Vagina (tissue), 2 donors: ENCODE measurements around the gene HCN1. TPM values are rescaled to one million over a fixed set of nuclear protein-coding genes. Genes with fewer than 3 reads are reported as not detected.
"Not testable (repeated sequence)": the region's sequence is repeated elsewhere in the genome, so short reads cannot be mapped to it uniquely, and the experiment has no call there.

Source experiments
- DNase-seq, 2 donors: peaks; one replicate each; pipeline ENCODE4 v3.0.0-alpha.2; 2017; ENCODE audit errors: extremely low spot score in 2 of 2
- H3K27ac ChIP-seq: fragments of 200-600 bp; sonication (generic); one replicate; pipeline ENCODE4 v1.5.1; 2019
- H3K27me3 ChIP-seq: fragments of 200-600 bp; sonication (generic); one replicate; pipeline ENCODE4 v1.5.1; 2019
- H3K36me3 ChIP-seq, 2 donors: fragments of 200-600 bp; sonication (generic); one replicate each; pipeline ENCODE4 v1.5.1; 2017 to 2019
- H3K4me1 ChIP-seq: fragments of 200-600 bp; sonication (generic); one replicate; pipeline ENCODE4 v1.5.1; 2019
- H3K4me3 ChIP-seq, 2 donors: fragments of 200-600 bp; sonication (generic); 1 replicate in 1 of 2; 2 replicates in 1 of 2; pipeline ENCODE4 v1.5.1; 2016 to 2019
- H3K9me3 ChIP-seq: fragments of 200-600 bp; sonication (generic); one replicate; pipeline ENCODE4 v1.5.1; 2019
- POLR2A ChIP-seq, 2 donors: fragments of 450-650 bp; IDR thresholded peaks; one replicate each; pipeline ENCODE4 v1.6.1; 2017; ENCODE audit warnings: antibody characterized with exemption in 2 of 2, mild to moderate bottlenecking in 2 of 2, moderate library complexity in 2 of 2
- POLR2AphosphoS5 ChIP-seq, 2 donors: sonication (generic); formaldehyde crosslinking; IDR thresholded peaks; one replicate each; pipeline ENCODE4 v1.9.0; 2017; ENCODE audit warnings: antibody characterized with exemption in 2 of 2, mild to moderate bottlenecking in 2 of 2, low read depth in 1 of 2; ENCODE audit not compliant: insufficient read depth in 1 of 2
- intact Hi-C: fragments of 100-400 bp; cut with DNase I; formaldehyde crosslinking; loops from one replicate; pipeline ENCODE4 v1.15.1; 2023
- total RNA-seq: library from RNA; depleted of rRNA; stranded (reverse); fragments of >200 nt; gene quantifications from one replicate; pipeline ENCODE4 v1.2.3, GENCODE V29; 2016
- TF ChIP-seq, protein P1 (sequence below), 3 experiments: fragments of 450-650 bp in 2 of 3; fragments of 200-600 bp in 1 of 3; sonication (generic) in 1 of 3; IDR thresholded peaks; one replicate each; pipeline ENCODE4 v1.5.1; 2017 to 2019; ENCODE audit warnings: antibody characterized with exemption in 3 of 3, mild to moderate bottlenecking in 2 of 3, moderate library complexity in 2 of 3

HCN1 gene
- total RNA-seq, 1 donor from 2014 or later: not detected

DNA sequence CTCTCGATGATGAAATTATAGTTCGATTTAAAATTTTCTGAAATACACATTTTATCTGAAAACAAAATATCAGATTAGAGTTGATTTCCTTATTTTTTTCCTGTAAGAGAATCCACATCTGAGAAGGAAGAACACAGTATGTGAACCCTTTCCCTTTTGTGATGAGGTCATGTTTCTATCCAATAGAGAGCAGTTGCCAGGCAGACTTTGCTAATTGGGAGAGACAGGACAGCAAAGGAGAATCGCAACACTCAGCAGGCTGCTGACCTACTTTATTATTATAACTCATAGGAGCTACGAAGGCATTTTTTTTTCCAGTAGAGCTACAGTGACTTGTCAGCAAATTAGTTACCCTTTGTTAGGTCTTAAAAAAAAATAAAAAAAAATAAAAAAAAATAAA lies 242.1 kb downstream of the HCN1 start:
- no peaks in the 10 kb centered on the region for H3K27me3 ChIP-seq
- H3K4me1 ChIP-seq: no peaks in the 10 kb centered on the region
- H3K27ac ChIP-seq: no peak overlapping the region
- no peak overlapping the region for H3K4me3 ChIP-seq
- DNase-seq: no peak
- TF ChIP-seq POLR2AphosphoS5 (IDR thresholded peaks at IDR 0.05; ENCODE audit: insufficient read depth in 1 of 2, low read depth in 1 of 2): no peak
- TF ChIP-seq, protein P1, sequence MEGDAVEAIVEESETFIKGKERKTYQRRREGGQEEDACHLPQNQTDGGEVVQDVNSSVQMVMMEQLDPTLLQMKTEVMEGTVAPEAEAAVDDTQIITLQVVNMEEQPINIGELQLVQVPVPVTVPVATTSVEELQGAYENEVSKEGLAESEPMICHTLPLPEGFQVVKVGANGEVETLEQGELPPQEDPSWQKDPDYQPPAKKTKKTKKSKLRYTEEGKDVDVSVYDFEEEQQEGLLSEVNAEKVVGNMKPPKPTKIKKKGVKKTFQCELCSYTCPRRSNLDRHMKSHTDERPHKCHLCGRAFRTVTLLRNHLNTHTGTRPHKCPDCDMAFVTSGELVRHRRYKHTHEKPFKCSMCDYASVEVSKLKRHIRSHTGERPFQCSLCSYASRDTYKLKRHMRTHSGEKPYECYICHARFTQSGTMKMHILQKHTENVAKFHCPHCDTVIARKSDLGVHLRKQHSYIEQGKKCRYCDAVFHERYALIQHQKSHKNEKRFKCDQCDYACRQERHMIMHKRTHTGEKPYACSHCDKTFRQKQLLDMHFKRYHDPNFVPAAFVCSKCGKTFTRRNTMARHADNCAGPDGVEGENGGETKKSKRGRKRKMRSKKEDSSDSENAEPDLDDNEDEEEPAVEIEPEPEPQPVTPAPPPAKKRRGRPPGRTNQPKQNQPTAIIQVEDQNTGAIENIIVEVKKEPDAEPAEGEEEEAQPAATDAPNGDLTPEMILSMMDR (IDR thresholded peaks at IDR 0.05): no peak
- no peaks in the 10 kb centered on the region for H3K36me3 ChIP-seq
- H3K9me3 ChIP-seq: no peaks in the 10 kb centered on the region
- intact Hi-C loops: no loop called here

DNA sequence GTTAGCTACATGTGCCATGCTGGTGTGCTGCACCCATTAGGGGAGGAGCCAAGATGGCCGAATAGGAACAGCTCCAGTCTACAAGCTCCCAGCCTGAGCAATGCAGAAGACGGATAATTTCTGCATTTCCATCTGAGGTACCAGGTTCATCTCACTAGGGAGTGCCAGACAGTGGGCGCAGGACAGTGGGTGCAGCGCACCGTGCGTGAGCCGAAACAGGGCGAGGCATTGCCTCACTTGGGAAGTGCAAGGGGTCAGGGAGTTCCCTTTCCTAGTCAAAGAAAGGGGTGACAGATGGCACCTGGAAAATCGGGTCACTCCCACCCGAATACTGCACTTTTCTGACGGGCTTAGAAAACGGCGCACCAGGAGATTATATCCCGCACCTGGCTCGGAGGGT lies 251.3 kb downstream of the HCN1 start:
- intact Hi-C loops, H3K27me3 ChIP-seq, H3K27ac ChIP-seq, DNase-seq, H3K4me1 ChIP-seq, H3K36me3 ChIP-seq, H3K4me3 ChIP-seq, H3K9me3 ChIP-seq: not testable (repeated sequence)

DNA sequence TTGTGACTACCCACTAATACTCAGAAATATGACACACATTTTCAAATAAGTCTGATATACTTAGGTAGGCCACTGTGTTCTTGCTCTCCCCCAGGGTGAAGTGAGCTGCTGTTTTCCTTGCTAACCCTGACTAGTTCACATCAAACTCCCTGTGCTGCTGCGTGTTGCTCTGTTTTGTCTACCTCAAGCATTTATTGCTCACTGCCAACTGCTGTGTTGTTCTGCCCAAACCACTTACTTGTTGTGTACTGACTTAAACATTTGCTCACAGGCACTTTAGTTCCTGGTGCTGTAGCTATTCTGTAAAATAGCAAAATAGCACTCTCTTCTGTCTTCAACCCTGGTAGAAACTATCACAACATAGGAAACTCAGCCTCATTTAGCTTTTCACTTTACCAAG lies 255.7 kb downstream of the HCN1 start:
- Histone ChIP-seq H3K4me1 (no peaks in the 10 kb centered on the region), H3K27ac (no peak overlapping the region), H3K27me3 (no peaks in the 10 kb centered on the region), H3K4me3 (no peak overlapping the region), H3K36me3 (no peaks in the 10 kb centered on the region), H3K9me3 (no peaks in the 10 kb centered on the region)
- no peak for DNase-seq
- intact Hi-C loops: no loop called here
- TF ChIP-seq, protein P1 (IDR thresholded peaks at IDR 0.05): no peak
- TF ChIP-seq POLR2AphosphoS5 (IDR thresholded peaks at IDR 0.05; ENCODE audit: insufficient read depth in 1 of 2, low read depth in 1 of 2): no peak
- no peak for TF ChIP-seq POLR2A (IDR thresholded peaks at IDR 0.05)

DNA sequence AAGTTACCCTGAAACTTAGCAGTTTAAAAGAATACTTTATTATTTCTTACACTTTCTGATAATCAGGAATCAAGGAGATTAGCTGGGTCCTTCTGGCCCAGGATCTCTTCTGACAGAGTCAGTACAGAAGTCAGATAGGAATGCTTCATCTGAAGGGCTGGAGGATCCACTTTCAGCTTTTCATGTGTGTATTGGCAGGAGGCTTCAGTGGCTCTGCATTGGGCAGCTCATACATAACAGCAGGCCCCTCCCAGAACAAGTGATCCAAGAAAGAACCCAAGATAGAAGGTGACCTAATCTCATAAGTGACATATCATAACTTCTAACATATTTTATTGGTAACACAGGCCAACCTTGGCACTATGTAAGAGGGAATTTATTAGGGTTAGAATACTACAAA lies 258.4 kb downstream of the HCN1 start:
- Histone ChIP-seq H3K36me3 (no peaks in the 10 kb centered on the region), H3K27ac (no peak overlapping the region), H3K9me3 (no peaks in the 10 kb centered on the region), H3K4me1 (no peaks in the 10 kb centered on the region), H3K27me3 (no peaks in the 10 kb centered on the region), H3K4me3 (no peak overlapping the region)
- no peak for DNase-seq
- TF ChIP-seq POLR2AphosphoS5 (IDR thresholded peaks at IDR 0.05; ENCODE audit: insufficient read depth in 1 of 2, low read depth in 1 of 2): no peak
- TF ChIP-seq, protein P1 (IDR thresholded peaks at IDR 0.05): no peak
- no peak for TF ChIP-seq POLR2A (IDR thresholded peaks at IDR 0.05)
- intact Hi-C loops: no loop called here

DNA sequence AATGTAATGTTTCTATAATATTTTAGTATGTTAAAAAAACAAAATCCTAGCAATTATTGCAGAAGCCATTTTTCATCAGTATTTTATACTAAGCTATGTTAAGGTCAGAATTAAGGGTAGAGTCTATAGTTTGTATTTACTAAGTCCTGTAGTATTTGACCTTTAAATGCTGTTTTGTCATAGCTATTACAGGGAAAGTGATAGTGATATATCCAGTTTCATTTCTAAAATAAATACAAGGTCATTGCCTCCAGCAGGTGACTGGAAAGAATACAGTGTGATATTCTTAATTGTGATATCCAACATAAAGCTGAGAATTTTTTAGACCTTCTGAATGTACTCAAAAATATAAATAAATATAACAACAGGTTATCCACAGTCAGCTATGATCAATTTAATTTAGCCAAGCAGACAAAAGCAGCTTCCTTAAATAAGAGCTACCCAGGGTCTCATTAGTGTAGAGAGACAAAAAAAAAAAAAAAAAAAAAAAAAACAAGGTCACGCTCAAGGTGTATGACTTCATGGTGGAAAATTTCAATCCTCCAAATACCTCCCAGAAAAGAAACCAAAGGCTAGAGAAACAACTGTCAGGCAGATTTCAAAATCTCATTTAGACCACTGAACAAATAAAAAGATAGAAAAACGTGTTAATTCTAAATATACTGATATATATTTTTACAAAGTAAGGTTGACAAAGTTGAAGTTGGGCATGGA lies 278.7 kb downstream of the HCN1 start:
- no peaks in the 10 kb centered on the region for H3K27me3 ChIP-seq
- H3K4me1 ChIP-seq: no peaks in the 10 kb centered on the region
- H3K9me3 ChIP-seq: no peaks in the 10 kb centered on the region
- DNase-seq: no peak
- H3K4me3 ChIP-seq: no peak overlapping the region
- H3K36me3 ChIP-seq: no peaks in the 10 kb centered on the region
- intact Hi-C loops: no loop called here
- H3K27ac ChIP-seq: no peak overlapping the region
- no peak for TF ChIP-seq POLR2A (IDR thresholded peaks at IDR 0.05)
- TF ChIP-seq POLR2AphosphoS5 (IDR thresholded peaks at IDR 0.05; ENCODE audit: insufficient read depth in 1 of 2, low read depth in 1 of 2): no peak
- TF ChIP-seq, protein P1 (IDR thresholded peaks at IDR 0.05): no peak
